GM21526 (cell line): ENCODE data around the gene CNKSR2.

ENCODE experiments used
- ATAC-seq: cut with Tn5 transposase; IDR thresholded peaks from one replicate; pipeline ENCODE4 v1.9.1; 2021; ENCODE audit warnings: moderate library complexity; ENCODE audit not compliant: unreplicated experiment, low FRiP score

Gene CNKSR2

DNA sequence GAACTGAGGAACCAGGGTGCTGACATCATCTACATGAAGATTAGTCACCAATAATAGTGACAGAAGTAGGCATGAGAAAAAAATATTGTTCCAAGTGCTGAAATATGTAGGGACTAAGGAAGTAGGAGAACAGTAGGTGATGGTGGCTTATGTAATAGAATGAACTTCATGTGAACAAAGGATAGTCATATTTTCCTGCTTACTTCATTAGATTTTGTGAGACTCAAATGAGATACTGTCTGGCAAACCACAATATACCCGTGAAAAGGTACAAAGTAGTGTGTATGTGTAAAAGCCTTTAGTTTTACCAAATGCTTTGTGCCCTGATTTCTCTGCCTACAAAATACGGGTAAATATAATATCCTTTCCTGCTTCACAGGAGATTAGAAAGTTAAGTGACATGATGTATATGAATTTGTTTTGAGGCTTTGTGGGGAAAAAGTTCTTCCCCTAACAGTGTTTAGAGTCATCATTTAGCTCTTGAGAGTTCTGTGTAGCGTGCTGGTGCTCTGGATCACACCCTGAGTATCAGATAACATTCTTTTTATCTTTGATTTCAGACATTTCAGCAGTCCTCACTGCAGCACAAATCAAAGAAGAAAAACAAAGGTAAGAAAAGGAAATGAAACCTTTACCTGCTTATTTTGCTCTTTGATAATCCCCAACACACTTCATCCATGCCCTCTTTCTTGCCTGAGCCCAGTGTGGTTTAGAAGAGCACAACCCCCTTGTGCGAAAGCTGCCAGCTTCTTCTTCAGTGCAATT, 216.0 kb downstream of the CNKSR2 start:
- no peak for ATAC-seq

DNA sequence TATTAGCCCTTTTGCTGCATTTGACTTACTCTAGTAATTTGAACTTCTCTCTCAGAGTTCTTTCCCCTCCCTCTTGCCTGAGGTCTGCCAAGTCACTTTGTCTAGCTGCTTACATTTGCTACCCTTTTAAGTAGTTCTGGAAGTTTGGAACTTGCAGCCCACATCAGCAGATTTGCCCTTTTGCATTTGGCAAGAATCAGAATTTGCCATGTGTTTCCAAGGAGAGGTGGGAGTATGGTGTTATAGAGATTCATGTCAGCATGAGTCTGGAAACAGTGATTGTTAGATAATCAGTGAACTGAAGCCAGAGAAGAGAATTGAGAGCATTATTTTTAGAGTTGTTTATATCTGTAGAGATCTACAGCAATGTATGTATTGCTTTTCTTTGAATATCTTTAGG, 231.8 kb downstream of the CNKSR2 start:
- no peak for ATAC-seq

DNA sequence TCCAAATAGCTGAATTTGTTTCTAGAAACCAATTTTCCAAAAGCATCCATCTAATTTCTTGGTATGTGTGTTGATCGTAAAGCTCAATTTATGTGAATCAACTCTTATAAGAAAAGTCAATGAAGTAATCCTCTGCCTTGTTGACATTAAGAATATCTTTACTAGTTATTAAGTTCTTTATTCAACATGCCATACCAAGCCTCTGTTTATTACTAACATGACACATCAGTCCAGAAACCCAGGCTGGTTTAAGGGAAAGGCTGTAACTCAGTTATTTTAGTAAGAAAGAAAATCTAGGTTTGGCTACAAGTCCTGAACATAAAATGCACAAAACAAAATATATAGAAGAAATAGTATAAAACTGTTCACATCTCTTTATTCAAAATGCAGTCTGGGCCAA, 235.9 kb downstream of the CNKSR2 start:
- no peak for ATAC-seq

- no peak for ATAC-seq
Observed at GRCh38 chrX:21612154-21612553, 237.9 kb downstream of the CNKSR2 start.

DNA sequence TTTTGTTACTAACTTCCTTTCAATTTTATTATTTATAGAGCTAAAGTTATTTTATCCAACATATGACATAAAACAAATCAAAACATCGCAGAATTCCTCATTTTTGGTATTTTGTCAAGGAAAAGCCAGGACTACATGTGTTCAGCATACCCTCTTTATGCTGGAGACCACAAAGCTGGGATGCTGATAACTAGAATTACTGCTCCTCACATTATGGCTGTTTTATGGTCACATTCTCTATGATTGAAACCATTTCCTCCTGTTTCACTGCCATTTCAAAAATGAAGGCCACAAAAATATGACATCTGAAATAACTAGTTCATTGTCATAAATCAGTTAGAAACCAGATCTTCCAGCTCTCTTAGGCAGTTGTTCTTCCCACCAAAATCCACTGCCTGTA, 242.2 kb downstream of the CNKSR2 start:
- no peak for ATAC-seq

- ATAC-seq: no peak
Observed at GRCh38 chrX:21620234-21620633, 246.0 kb downstream of the CNKSR2 start.

DNA sequence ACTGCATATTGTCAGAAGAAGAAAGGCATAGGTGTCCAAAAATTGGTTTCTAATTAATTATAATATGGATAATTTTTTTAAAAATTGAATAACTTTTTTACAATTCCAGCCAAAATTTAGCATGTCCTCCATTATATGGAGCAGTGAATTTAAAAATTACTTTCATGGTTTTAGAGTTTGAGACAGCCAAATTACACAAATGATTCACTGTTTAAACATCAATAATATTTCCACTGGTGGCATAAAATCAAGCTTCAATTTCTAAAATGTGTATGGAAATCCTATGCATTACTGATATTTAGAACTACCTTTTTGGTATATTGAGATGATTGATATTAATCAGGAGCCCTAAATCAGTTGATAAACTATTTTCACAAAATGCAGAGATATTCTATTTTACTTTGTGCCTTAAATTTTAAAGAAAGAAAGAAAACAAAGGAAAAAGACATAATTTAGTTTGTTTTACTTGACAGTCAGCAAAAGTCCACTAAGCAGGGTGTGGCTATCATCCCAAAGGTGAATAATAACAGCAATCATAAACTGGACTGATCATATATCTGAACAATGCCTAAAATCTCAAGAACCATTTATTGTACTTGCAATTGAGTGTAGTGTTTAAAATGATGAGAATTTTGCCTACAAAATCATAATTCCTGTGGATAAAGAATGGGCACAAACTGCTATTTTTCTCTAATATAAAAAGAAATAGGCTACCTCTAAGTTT, 249.7 kb downstream of the CNKSR2 start:
- ATAC-seq: no peak

- ATAC-seq: no peak
Observed at GRCh38 chrX:21632027-21632426, 257.8 kb downstream of the CNKSR2 start.

- ATAC-seq: no peak
Observed at GRCh38 chrX:21638311-21638710, 264.1 kb downstream of the CNKSR2 start.

DNA sequence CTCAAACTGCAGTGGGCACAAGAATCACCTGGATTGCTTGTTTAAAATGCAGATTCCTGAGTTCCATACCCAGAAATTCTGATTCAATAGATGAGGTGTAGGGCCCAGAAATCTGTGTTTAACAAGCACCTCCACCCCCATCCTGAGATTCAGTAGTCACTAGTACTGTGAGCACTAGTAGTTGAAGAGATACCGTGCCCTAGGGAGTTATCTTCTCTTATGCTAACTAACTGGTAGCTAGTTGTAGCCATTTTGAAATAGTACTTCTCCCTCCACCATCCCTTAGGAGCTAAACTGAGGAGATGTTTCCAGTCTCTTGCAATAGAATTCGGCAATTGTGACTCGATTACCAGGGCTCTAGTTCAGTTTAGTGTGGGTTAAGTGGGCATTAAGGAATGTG, 265.6 kb downstream of the CNKSR2 start:
- no peak for ATAC-seq

- no peak for ATAC-seq
Observed at GRCh38 chrX:21645431-21645830, 271.2 kb downstream of the CNKSR2 start.

DNA sequence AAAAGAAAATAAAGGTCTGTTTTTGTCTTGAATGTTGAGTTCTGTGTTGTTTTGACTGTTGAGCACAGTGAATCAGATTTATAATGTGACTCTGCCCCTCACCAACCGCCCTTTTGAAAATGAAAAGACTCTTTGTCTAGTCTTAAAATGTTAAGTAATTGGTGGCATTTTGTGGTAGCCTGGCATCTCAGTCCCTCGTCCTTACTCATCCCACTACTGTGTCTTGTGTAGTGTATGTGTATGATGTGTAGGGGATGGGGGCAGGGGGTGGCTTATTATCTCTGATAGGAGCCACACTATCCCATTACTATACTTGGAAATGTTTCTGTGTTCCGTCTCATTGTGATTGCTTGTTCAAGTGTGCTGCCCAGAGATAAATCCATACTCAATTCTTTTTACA, 271.7 kb downstream of the CNKSR2 start:
- no peak for ATAC-seq

DNA sequence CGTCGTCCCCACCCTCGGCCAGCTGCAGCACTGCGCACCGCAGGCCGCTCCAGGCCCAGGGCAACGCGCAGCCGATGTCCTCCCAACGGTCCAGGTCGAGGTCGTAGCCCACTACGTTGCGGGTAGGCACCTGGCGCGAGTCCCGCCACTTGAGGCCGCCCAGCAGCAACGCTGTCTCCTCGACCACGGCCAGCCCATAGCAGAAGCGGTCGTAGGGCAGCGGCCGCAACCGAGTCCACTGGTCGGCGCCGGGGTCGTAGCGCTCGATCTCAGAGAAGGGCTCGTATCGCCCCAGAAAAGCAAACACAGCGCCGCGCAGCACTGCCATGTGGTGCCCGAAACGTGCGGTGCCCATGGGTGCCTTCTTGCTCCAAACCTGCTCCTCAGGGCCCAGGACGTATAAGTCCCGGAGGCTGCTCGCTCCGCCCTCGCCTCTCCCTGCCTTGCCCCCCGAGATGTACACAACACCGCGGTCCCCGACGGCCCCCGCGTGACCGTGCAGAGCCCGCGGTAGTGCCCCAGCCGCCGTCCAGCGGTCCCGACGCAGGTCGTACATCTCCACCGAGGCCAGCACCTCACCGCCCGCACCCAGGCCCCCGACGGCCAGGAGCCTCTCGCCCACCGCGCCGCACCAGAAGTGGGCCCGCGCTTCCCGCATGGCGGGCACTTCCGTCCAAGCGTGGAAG, 281.8 kb downstream of the CNKSR2 start:
- no peak for ATAC-seq

DNA sequence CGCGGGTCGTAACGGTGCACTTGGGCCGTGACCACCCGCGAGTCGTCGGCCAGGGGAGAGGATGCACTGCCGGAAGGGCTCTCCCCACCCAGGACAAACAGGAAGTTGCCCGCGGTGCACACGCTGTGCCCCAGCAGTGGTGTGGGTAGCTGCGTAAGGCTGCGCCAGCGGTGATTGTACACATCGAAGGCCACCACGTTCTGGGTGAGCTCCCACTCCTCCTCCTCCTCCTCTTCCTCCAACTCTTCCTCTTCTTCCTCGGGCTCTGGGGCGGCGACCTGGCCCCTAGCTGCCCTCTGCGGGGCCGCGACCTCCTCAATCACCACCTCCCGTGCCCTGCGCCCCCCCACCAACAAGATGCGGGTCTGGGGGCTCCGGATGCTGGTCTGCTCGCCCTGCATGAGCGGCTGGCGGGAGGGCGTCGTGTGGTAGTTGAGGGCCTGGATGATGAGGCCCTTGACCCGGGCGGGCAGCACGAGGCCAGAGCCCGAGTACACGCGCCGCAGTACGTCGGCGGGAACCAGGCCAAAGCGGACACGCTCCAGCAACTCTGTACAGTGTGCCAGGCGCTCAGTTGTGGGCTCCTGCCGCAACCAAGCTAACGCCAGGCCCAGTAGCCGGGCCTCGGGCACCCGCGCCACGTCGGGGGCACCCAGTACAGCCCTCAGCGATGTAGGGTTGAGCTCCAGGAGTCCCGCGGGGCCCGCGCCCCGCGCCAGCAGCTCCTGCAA, 282.5 kb downstream of the CNKSR2 start:
- ATAC-seq: no peak

- no peak for ATAC-seq
Observed at GRCh38 chrX:21657318-21658151, 283.3 kb downstream of the CNKSR2 start.

GRCh38 chrX:21658152-21658737, 284.0 kb downstream of the CNKSR2 start, which contains the start of gene KLHL34:
TSS of gene KLHL34 (minus strand) at chrX:21658330. CDS start at chrX:21657788, 542 bp downstream.
- ATAC-seq: no peak

GRCh38 chrX:21658746-21659145, 284.5 kb downstream of the CNKSR2 start:
- ATAC-seq: no peak

GRCh38 chrX:21659320-21659719, 285.1 kb downstream of the CNKSR2 start:
- ATAC-seq: no peak

GRCh38 chrX:21660156-21660555, 285.9 kb downstream of the CNKSR2 start:
- no peak for ATAC-seq

DNA sequence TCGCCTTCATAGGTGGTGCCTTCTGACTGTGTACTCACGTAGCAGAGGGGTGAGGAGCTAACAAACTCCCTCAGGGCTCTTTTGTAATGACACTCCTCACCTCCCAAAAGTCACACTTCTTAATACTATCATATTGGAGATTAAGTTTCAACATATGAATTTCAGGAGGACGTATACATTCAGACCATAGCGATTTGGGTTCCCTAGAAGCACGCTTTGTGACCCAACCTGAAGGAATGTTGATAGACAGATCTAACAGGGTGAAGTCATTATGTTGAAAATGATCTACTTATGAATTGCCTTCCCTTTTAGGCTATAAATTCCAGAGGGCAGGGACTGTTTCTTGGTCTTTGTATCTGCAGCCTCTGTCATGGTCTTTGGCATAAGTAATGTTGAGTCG, 287.1 kb downstream of the CNKSR2 start:
- ATAC-seq: no peak
